Trophoblast cell (in vitro differentiated cells and primary cell): Measurements from ENCODE around the gene CCNH.
A peak's percentile ranks its signal among the peaks of the same experiment; 100 is the strongest.

ENCODE experiments used
- DNase-seq, 2 donors: peaks; one replicate each; pipeline ENCODE4 v3.0.0-alpha.2; 2016
- H2AFZ ChIP-seq: 2 replicates; pipeline ENCODE4 v1.6.1; 2013; ENCODE audit warnings: low read length, moderate library complexity, mild to moderate bottlenecking; ENCODE audit not compliant: insufficient read depth, poor library complexity
- H2AK5ac ChIP-seq: 2 replicates; pipeline ENCODE4 v1.6.1; 2013; ENCODE audit warnings: mild to moderate bottlenecking, low read length
- H2BK120ac ChIP-seq: 2 replicates; pipeline ENCODE4 v1.6.1; 2013; ENCODE audit warnings: low read length, mild to moderate bottlenecking, moderate library complexity; ENCODE audit not compliant: insufficient read depth, poor library complexity
- H2BK12ac ChIP-seq: 2 replicates; pipeline ENCODE4 v1.6.1; 2013; ENCODE audit warnings: mild to moderate bottlenecking, low read length, moderate library complexity
- H2BK5ac ChIP-seq: 2 replicates; pipeline ENCODE4 v1.6.1; 2013; ENCODE audit warnings: low read length, low read depth, moderate library complexity, mild to moderate bottlenecking; ENCODE audit not compliant: poor library complexity
- H3K14ac ChIP-seq: 2 replicates; pipeline ENCODE4 v1.6.1; 2013; ENCODE audit warnings: mild to moderate bottlenecking, low read length
- H3K18ac ChIP-seq: 2 replicates; pipeline ENCODE4 v1.6.1; 2013; ENCODE audit warnings: mild to moderate bottlenecking, low read length
- H3K23ac ChIP-seq: 2 replicates; pipeline ENCODE4 v1.6.1; 2013; ENCODE audit warnings: low read length
- H3K27ac ChIP-seq: 2 replicates; pipeline ENCODE4 v1.5.1; 2013; ENCODE audit warnings: low read depth, mild to moderate bottlenecking, inconsistent platforms, low read length, moderate library complexity
- H3K27me3 ChIP-seq: 2 replicates; pipeline ENCODE4 v1.6.1; 2013; ENCODE audit warnings: inconsistent platforms, mild to moderate bottlenecking, low read length, moderate library complexity; ENCODE audit not compliant: insufficient read depth
- H3K36me3 ChIP-seq, 2 experiments: 1 replicate in 1 of 2; 2 replicates in 1 of 2; pipeline ENCODE4 v1.6.1; 2013; ENCODE audit warnings: low read length in 2 of 2, mild to moderate bottlenecking in 2 of 2, moderate library complexity in 1 of 2; ENCODE audit not compliant: insufficient read depth in 2 of 2, control insufficient read depth in 1 of 2
- H3K4ac ChIP-seq: 2 replicates; pipeline ENCODE4 v1.6.1; 2013; ENCODE audit warnings: low read depth, mild to moderate bottlenecking, low read length, moderate library complexity
- H3K4me1 ChIP-seq, 2 experiments: 1 replicate in 1 of 2; 2 replicates in 1 of 2; pipeline ENCODE4 v1.6.1; 2013; ENCODE audit warnings: low read length in 2 of 2, mild to moderate bottlenecking in 2 of 2, moderate library complexity in 1 of 2; ENCODE audit not compliant: insufficient read depth in 2 of 2, control insufficient read depth in 1 of 2
- H3K4me2 ChIP-seq: 2 replicates; pipeline ENCODE4 v1.6.1; 2013; ENCODE audit warnings: inconsistent platforms, mild to moderate bottlenecking, low read length, moderate library complexity
- H3K4me3 ChIP-seq: 2 replicates; pipeline ENCODE4 v1.5.1; 2013; ENCODE audit warnings: mild to moderate bottlenecking, low read depth, low read length, inconsistent platforms
- H3K79me1 ChIP-seq: one replicate; pipeline ENCODE4 v1.6.1; 2013; ENCODE audit warnings: low read length
- H3K79me2 ChIP-seq: 2 replicates; pipeline ENCODE4 v1.6.1; 2013; ENCODE audit warnings: low read length, mild to moderate bottlenecking; ENCODE audit not compliant: control insufficient read depth, insufficient read depth, poor library complexity
- H3K9ac ChIP-seq: 2 replicates; pipeline ENCODE4 v1.6.1; 2013; ENCODE audit warnings: mild to moderate bottlenecking, low read length
- H3K9me3 ChIP-seq: 2 replicates; pipeline ENCODE4 v1.6.1; 2013; ENCODE audit warnings: low read depth, mild to moderate bottlenecking, control low read depth, inconsistent platforms, low read length; ENCODE audit not compliant: insufficient read depth
- H4K12ac ChIP-seq: 2 replicates; pipeline ENCODE4 v1.6.1; 2013; ENCODE audit warnings: low read depth, mild to moderate bottlenecking, low read length, moderate library complexity
- H4K8ac ChIP-seq: 2 replicates; pipeline ENCODE4 v1.6.1; 2013; ENCODE audit warnings: low read depth, mild to moderate bottlenecking, low read length, moderate library complexity
- H4K91ac ChIP-seq: one replicate; pipeline ENCODE4 v1.6.1; 2013; ENCODE audit warnings: low read depth, mild to moderate bottlenecking, low read length, moderate library complexity
- WGBS: extraction: QIAGEN DNeasy Blood & Tissue Kit; methylation state at CpG from one replicate; pipeline ENCODE4 v1.1.7; 2013; ENCODE audit warnings: missing lambda C conversion rate; ENCODE audit not compliant: insufficient read length, insufficient coverage; ENCODE audit errors: extremely low coverage; 5-methylcytosine and 5-hydroxymethylcytosine counted together

Gene CCNH

GRCh38 chr5:87394411-87395165, 18.1 kb downstream of the CCNH start:
- no peaks in the 10 kb centered on the region for H3K27me3 ChIP-seq
- no peak overlapping the region for H3K27ac ChIP-seq
- DNase-seq, result no peak
- H4K91ac ChIP-seq, result no peak overlapping the region
- no peak overlapping the region for H4K12ac ChIP-seq
- WGBS, result no CpG with 5 or more reads among the region's 3 CpGs
- H2BK12ac ChIP-seq, result no peak overlapping the region
- H3K36me3 ChIP-seq, result peaks cover 10 to 25% of the 10 kb centered on the region in 2 experiments
- no peaks in the 10 kb centered on the region for H3K79me1 ChIP-seq
- H3K18ac ChIP-seq, result no peak overlapping the region
- no peaks in the 10 kb centered on the region for H3K4me1 ChIP-seq
- H2BK120ac ChIP-seq, result no peak overlapping the region
- H3K4me2 ChIP-seq, result no peak overlapping the region
- H3K79me2 ChIP-seq, result no peaks in the 10 kb centered on the region
- H3K9me3 ChIP-seq, result no peaks in the 10 kb centered on the region
- H2AK5ac ChIP-seq, result no peak overlapping the region
- no peak overlapping the region for H3K9ac ChIP-seq
- H2BK5ac ChIP-seq, result no peak overlapping the region
- no peak overlapping the region for H2AFZ ChIP-seq
- no peak overlapping the region for H4K8ac ChIP-seq
- H3K4me3 ChIP-seq, result no peak overlapping the region
- no peak overlapping the region for H3K4ac ChIP-seq
- H3K14ac ChIP-seq, result no peak overlapping the region
- H3K23ac ChIP-seq, result no peak overlapping the region

GRCh38 chr5:87393331-87393730, 19.4 kb downstream of the CCNH start:
- DNase-seq, result peak in 1 of 2 donors; percentile 40

GRCh38 chr5:87392801-87393200, 19.9 kb downstream of the CCNH start:
- H3K4me2 ChIP-seq, result no peak overlapping the region

More at GRCh38 chr5:87393331-87393730, 19.4 kb downstream of the CCNH start:
- no peak overlapping the region for H2BK120ac ChIP-seq
- no peak overlapping the region for H3K27ac ChIP-seq
- no CpG with 5 or more reads among the region's 2 CpGs for WGBS
- H3K79me1 ChIP-seq, result no peaks in the 10 kb centered on the region
- no peak overlapping the region for H3K23ac ChIP-seq
- H3K4me3 ChIP-seq, result no peak overlapping the region
- H3K9ac ChIP-seq, result no peak overlapping the region
- H3K27me3 ChIP-seq, result no peaks in the 10 kb centered on the region
- H3K4ac ChIP-seq, result no peak overlapping the region
- no peak overlapping the region for H2AFZ ChIP-seq
- no peak overlapping the region for H4K8ac ChIP-seq
- H3K4me1 ChIP-seq, result no peaks in the 10 kb centered on the region
- peaks cover 14 to 24% of the 10 kb centered on the region in 2 experiments for H3K36me3 ChIP-seq
- no peaks in the 10 kb centered on the region for H3K79me2 ChIP-seq
- no peak overlapping the region for H3K14ac ChIP-seq
- no peak overlapping the region for H3K4me2 ChIP-seq
- H3K18ac ChIP-seq, result no peak overlapping the region
- no peak overlapping the region for H2BK5ac ChIP-seq
- no peak overlapping the region for H2BK12ac ChIP-seq
- H3K9me3 ChIP-seq, result no peaks in the 10 kb centered on the region
- H4K91ac ChIP-seq, result no peak overlapping the region
- H4K12ac ChIP-seq, result no peak overlapping the region
- no peak overlapping the region for H2AK5ac ChIP-seq

GRCh38 chr5:87392170-87392569, 20.6 kb downstream of the CCNH start:
- Histone ChIP-seq H3K9ac (no peak overlapping the region), H3K4me3 (no peak overlapping the region), H3K36me3 (peaks cover 14 to 24% of the 10 kb centered on the region in 2 experiments), H2AFZ (no peak overlapping the region), H3K79me1 (no peaks in the 10 kb centered on the region), H3K18ac (no peak overlapping the region), H3K23ac (no peak overlapping the region), H3K79me2 (no peaks in the 10 kb centered on the region), H3K9me3 (no peaks in the 10 kb centered on the region), H3K27me3 (no peaks in the 10 kb centered on the region), H3K4me1 (no peaks in the 10 kb centered on the region), H3K4me2 (no peak overlapping the region), H4K12ac (no peak overlapping the region), H2BK12ac (no peak overlapping the region), H2BK5ac (no peak overlapping the region), H4K91ac (no peak overlapping the region), H2AK5ac (no peak overlapping the region), H3K27ac (no peak overlapping the region), H3K4ac (no peak overlapping the region), H2BK120ac (no peak overlapping the region), H3K14ac (no peak overlapping the region), H4K8ac (no peak overlapping the region)
- no peak for DNase-seq
- no CpG with 5 or more reads among the region's 1 CpG for WGBS

More at GRCh38 chr5:87392801-87393200, 19.9 kb downstream of the CCNH start:
- no peak overlapping the region for H4K12ac ChIP-seq
- no peaks in the 10 kb centered on the region for H3K79me1 ChIP-seq
- DNase-seq, result no peak
- H3K27ac ChIP-seq, result no peak overlapping the region
- H3K4me1 ChIP-seq, result no peaks in the 10 kb centered on the region
- H3K9ac ChIP-seq, result no peak overlapping the region
- WGBS, result no CpG with 5 or more reads among the region's 4 CpGs
- no peaks in the 10 kb centered on the region for H3K79me2 ChIP-seq
- H2AFZ ChIP-seq, result no peak overlapping the region
- H2BK12ac ChIP-seq, result no peak overlapping the region
- no peak overlapping the region for H3K14ac ChIP-seq
- H3K9me3 ChIP-seq, result no peaks in the 10 kb centered on the region
- no peak overlapping the region for H3K18ac ChIP-seq
- no peak overlapping the region for H3K23ac ChIP-seq
- H3K4ac ChIP-seq, result no peak overlapping the region
- H4K8ac ChIP-seq, result no peak overlapping the region
- no peak overlapping the region for H2BK120ac ChIP-seq
- no peak overlapping the region for H2AK5ac ChIP-seq
- H2BK5ac ChIP-seq, result no peak overlapping the region
- H4K91ac ChIP-seq, result no peak overlapping the region
- H3K27me3 ChIP-seq, result no peaks in the 10 kb centered on the region
- H3K36me3 ChIP-seq, result peaks cover 14 to 24% of the 10 kb centered on the region in 2 experiments
- no peak overlapping the region for H3K4me3 ChIP-seq
